K562 (cell line): ENCODE data around the gene ANAPC2. TPM values are rescaled to one million over a fixed set of nuclear protein-coding genes. Genes with fewer than 3 reads are reported as not detected.

Source experiments
- ATF2 ChIP-seq: sonication (generic); formaldehyde crosslinking; IDR thresholded peaks from 2 replicates; pipeline ENCODE4 v1.8.1; 2022; ENCODE audit warnings: missing genetic modification reagents
- BRF2 ChIP-seq: IDR thresholded peaks from 3 replicates; pipeline ENCODE4 v1.6.1; 2011; ENCODE audit warnings: borderline replicate concordance, mild to moderate bottlenecking; ENCODE audit not compliant: insufficient read length, insufficient read depth
- CREB3 ChIP-seq: fragments of 450-650 bp; conservative IDR thresholded peaks from 2 replicates; pipeline ENCODE4 v1.6.1; 2016; ENCODE audit warnings: missing genetic modification characterization, low read depth, mild to moderate bottlenecking, missing compliant biosample characterization, moderate library complexity
- ETV6 ChIP-seq, 3 experiments: fragments of 150-350 bp in 1 of 3; sonication (generic) in 1 of 3; formaldehyde crosslinking in 1 of 3; IDR thresholded peaks; 2 replicates each; pipeline versions ENCODE4 v1.6.1 to v1.8.0; 2014 to 2022; ENCODE audit warnings: borderline replicate concordance in 2 of 3, low read depth in 2 of 3, antibody characterized with exemption in 1 of 3, low read length in 1 of 3, mild to moderate bottlenecking in 1 of 3, missing genetic modification reagents in 1 of 3
- FIP1L1 ChIP-seq: fragments of 200-400 bp; formaldehyde crosslinking; IDR thresholded peaks from 2 replicates; pipeline ENCODE4 v1.6.1; 2018; ENCODE audit warnings: mild to moderate bottlenecking, low read depth, low read length; ENCODE audit not compliant: poor library complexity, severe bottlenecking
- HDAC2 ChIP-seq: fragments of 450-650 bp; IDR thresholded peaks from 2 replicates; pipeline ENCODE4 v1.6.1; 2016; ENCODE audit warnings: mild to moderate bottlenecking
- HIVEP1 ChIP-seq: fragments of 250-450 bp; sonication (Bioruptor Pico); IDR thresholded peaks from 2 replicates; pipeline ENCODE4 v1.4.0; 2020; ENCODE audit warnings: mild to moderate bottlenecking
- MED1 ChIP-seq: sonication (generic); formaldehyde crosslinking; IDR thresholded peaks from 2 replicates; pipeline ENCODE4 v1.8.1; 2023; ENCODE audit warnings: missing genetic modification reagents, borderline replicate concordance
- MXI1 ChIP-seq: IDR thresholded peaks from 2 replicates; pipeline ENCODE4 v1.6.1; 2011; ENCODE audit warnings: low read depth, mild to moderate bottlenecking, improper control_type of control experiment, low read length
- PTTG1 ChIP-seq: fragments of 450-650 bp; IDR thresholded peaks from 2 replicates; pipeline ENCODE4 v1.6.1; 2016; ENCODE audit warnings: low read depth, mild to moderate bottlenecking, missing genetic modification characterization, missing compliant biosample characterization
- PYGO2 ChIP-seq: fragments of 450-650 bp; IDR thresholded peaks from 2 replicates; pipeline ENCODE4 v1.6.1; 2016; ENCODE audit warnings: mild to moderate bottlenecking, missing genetic modification characterization, moderate library complexity, missing compliant biosample characterization
- SMAD1 ChIP-seq: fragments of 150-350 bp; IDR thresholded peaks from 2 replicates; pipeline ENCODE4 v1.6.1; 2014; ENCODE audit warnings: low read length, low read depth; ENCODE audit not compliant: partially characterized antibody
- TFAP4 ChIP-seq: sonication (generic); formaldehyde crosslinking; IDR thresholded peaks from 2 replicates; pipeline ENCODE4 v1.8.0; 2022; ENCODE audit warnings: missing genetic modification reagents, mild to moderate bottlenecking, moderate library complexity, borderline replicate concordance
- YY1 ChIP-seq, 3 experiments: IDR thresholded peaks; 2 replicates each; pipeline ENCODE4 v1.6.1; 2011; ENCODE audit warnings: low read length in 2 of 3, mild to moderate bottlenecking in 2 of 3, moderate library complexity in 2 of 3, borderline replicate concordance in 1 of 3, control low read depth in 1 of 3, low read depth in 1 of 3; ENCODE audit not compliant: insufficient read depth in 3 of 3, insufficient replicate concordance in 2 of 3, control insufficient read depth in 1 of 3, insufficient read length in 1 of 3; ENCODE audit errors: extremely low read depth in 1 of 3
- ZKSCAN3 ChIP-seq: fragments of 250-450 bp; sonication (Bioruptor Pico); IDR thresholded peaks from 2 replicates; pipeline ENCODE4 v1.4.0; 2020
- ZNF133 ChIP-seq: fragments of 250-450 bp; sonication (Bioruptor Pico); IDR thresholded peaks from 2 replicates; pipeline ENCODE4 v1.4.0; 2020; ENCODE audit warnings: mild to moderate bottlenecking
- ZNF592 ChIP-seq: fragments of 450-650 bp; IDR thresholded peaks from 2 replicates; pipeline ENCODE4 v1.6.1; 2017; ENCODE audit warnings: antibody characterized with exemption, mild to moderate bottlenecking
- polyA plus RNA-seq, 8 experiments: library from polyadenylated mRNA; depleted of rRNA in 4 of 8; stranded (reverse) in 5 of 8; unstranded in 3 of 8; fragments of >200 nt; fragmentation: Nextera tagmentation in 2 of 8; fragmentation: Illumina TruSeq in 1 of 8; extraction: Ambion mirVana in 2 of 8; extraction: Trizol in 1 of 8; gene quantifications; 2 replicates each; pipeline versions ENCODE4 v1.2.1 to v1.2.3, GENCODE V29; 2011 to 2014; ENCODE audit warnings: inconsistent platforms in 1 of 8, missing spikeins in 1 of 8
- total RNA-seq, 7 experiments: library from RNA; depleted of rRNA in 6 of 7; stranded (reverse); fragments of >200 nt in 6 of 7; fragmentation: Illumina TruSeq in 2 of 7; extraction: Trizol in 2 of 7; gene quantifications; 2 replicates each; pipeline versions ENCODE4 v1.2.1 to v1.2.3, GENCODE V29; 2011 to 2021; ENCODE audit warnings: low replicate concordance in 1 of 7

Gene ANAPC2
- total and polyA plus RNA-seq, 9 of the 15 experiments (the other 6 are each of a cell fraction or from before 2014, with no cell fraction given): 0.11 to 56.5 (median 17.1) TPM; not detected in 1

- TF ChIP-seq BRF2: no peak
- TF ChIP-seq ZNF592: peak; percentile 96
- TF ChIP-seq MXI1: 0 out of 2 replicates have a peak, but pooled peaks have one; percentile 67
- 0 out of 2 replicates have a peak, but pooled peaks have one; percentile 69 for TF ChIP-seq ZNF133
- no peak; a peak in 1 of 4 replicates for TF ChIP-seq ETV6 (IDR thresholded peaks at IDR 0.05; ENCODE audit: borderline replicate concordance in 1 of 2, low read depth in 2 of 2, low read length in 1 of 2)
- TF ChIP-seq ETV6 (CRISPR knock-in tag; IDR thresholded peaks at IDR 0.05; ENCODE audit: borderline replicate concordance): no peak
- TF ChIP-seq ZKSCAN3 (CRISPR knock-in tag): no peak
- TF ChIP-seq CREB3 (tag): 0 out of 2 replicates have a peak, but pooled peaks have one; percentile 72
- no peak for TF ChIP-seq FIP1L1
- no peak for TF ChIP-seq ATF2
- TF ChIP-seq SMAD1: no peak
- 0 out of 2 replicates have a peak, but pooled peaks have one; percentile 73 for TF ChIP-seq HIVEP1 (CRISPR knock-in tag)
- peak in 2 of 3 experiments; percentile 10 to 45 for TF ChIP-seq YY1 (IDR thresholded peaks at IDR 0.05; ENCODE audit: borderline replicate concordance in 1 of 3, control insufficient read depth in 1 of 3, extremely low read depth in 1 of 3, insufficient read depth in 3 of 3, insufficient read length in 1 of 3, insufficient replicate concordance in 2 of 3, low read depth in 1 of 3, low read length in 2 of 3)
- TF ChIP-seq TFAP4 (CRISPR knock-in tag): peak; percentile 99
- TF ChIP-seq PTTG1: no peak
- TF ChIP-seq PYGO2: 0 out of 2 replicates have a peak, but pooled peaks have one; percentile 26
- peak; percentile 66; the same call in 1 of the 2 replicates for TF ChIP-seq HDAC2
- TF ChIP-seq MED1 (CRISPR knock-in tag): no peak
Measured at GRCh38 chr9:137218754-137219271, 30.5 kb upstream of the ANAPC2 start (continued).
